HG03571 (cell line): ENCODE results near the gene SND1.
A peak's percentile ranks its signal among the peaks of the same experiment; 100 is the strongest.

Experiments used
- ATAC-seq: cut with Tn5 transposase; IDR thresholded peaks from one replicate; pipeline ENCODE4 v1.9.1; 2021; ENCODE audit not compliant: unreplicated experiment

SND1 gene

DNA sequence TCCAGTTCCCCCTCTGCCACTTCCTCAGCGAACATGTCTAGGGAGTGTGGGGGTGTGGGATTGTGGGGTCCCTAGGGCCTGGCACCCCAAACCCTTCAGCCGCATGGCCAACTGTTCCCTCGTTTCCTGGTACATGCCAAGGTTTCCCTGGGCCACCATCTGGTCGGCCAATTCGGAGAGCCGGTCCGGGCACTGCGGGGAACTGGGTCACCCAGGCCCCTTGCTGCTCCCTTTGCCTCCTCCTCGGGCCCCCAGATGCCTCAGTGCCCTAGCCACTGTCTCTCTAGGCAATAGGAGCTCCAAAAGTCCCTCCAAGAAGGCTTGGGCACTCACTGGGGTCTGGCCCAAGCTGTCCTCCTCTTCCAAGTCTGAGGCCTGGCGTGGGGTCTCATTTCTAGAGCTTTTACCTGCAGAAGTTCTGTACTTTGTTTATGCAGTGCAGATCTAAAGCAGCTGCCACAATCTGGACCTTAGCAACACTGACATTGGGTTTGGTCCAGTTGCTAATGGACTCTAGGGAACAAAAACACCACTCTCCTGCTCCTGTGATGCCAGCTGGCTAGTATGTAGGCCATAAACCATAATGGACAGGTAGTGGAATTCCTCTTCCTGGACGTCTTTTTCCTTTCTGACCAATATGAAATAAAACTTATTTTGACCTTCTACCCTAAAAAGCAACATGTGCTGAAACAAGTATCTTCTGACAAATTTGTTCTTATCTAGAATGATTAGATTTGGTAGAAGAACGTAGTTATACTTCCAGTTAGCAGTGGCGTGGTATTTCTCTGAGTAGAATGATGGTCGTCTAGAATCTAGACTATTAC is 206.3 kb downstream of the SND1 start:
- no peak for ATAC-seq

- ATAC-seq = no peak
These were observed 206.9 kb downstream of the SND1 start for GRCh38 chr7:127858915-127859189.

GRCh38 chr7:127859330-127859729 is 207.3 kb downstream of the SND1 start:
- no peak for ATAC-seq

- ATAC-seq = no peak
These were observed 210.5 kb downstream of the SND1 start for GRCh38 chr7:127862525-127862924.

- no peak for ATAC-seq
These were observed 211.1 kb downstream of the SND1 start for GRCh38 chr7:127863082-127863481.

DNA sequence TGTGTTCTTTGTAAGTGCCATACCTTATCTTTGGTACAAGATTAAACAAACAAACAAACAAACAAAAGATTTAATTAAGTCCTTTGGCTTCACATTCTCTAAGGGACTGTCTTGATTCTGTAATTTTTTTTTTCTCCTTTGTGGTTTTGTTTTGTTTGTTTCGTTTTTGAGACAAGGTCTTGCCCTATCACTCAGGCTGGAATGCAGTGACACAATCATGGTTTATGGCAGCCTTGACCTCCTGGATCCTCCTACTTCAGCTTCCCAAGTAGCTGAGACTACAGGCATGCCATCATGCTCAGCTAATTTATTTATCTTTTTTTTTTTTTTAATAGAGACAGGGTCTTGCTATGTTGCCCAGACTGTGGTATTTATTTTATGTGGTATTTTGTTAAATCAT is 213.5 kb downstream of the SND1 start:
- ATAC-seq = no peak

DNA sequence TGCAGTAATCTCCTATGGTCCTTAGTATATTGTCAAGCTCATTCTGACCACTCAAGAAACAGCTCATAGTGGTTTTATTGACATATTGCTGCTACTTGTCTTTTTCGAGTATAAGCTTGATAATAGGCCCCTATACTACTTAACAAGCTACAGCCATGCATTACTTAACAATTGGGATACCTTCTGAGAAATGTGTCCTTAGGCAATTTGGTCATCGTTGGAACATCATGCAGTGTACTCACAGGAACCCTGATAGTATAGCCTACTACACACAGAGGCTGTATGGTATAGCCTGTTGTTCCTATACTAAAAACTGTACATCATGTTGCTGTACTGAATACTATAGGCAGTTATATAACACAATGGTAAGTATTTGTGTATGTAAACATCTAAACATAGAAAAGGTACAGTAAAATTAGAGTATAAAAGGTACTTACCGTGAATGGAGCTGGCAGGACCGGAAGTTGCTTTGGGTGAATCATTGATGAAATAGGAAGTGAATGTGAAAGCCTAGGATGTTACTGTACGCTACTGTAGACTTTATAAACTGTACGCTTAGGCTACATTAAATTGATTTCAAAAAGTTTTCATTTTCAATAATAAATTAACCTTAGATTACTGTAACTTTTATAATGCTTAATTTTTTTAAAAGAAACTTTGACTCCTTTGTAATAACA is 218.4 kb downstream of the SND1 start:
- peak; percentile 83 for ATAC-seq

DNA sequence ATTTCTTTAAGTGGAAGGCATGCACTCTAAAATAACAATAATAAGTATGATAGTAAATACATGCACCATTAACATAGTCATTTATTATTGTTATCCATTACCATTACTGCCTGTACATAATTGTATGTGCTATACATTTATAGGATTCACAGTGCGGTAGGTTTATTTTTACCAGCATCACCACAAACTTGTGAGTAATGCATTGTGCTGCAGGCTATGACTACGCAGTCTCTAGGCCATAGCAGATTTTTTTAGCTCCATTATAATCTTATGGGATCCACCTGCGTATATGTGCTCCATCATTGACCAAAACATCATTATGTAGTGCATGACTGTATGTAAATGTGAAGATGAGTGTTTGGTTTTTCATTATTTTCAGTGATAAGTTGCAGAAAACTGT is 219.2 kb downstream of the SND1 start:
- ATAC-seq = no peak

DNA sequence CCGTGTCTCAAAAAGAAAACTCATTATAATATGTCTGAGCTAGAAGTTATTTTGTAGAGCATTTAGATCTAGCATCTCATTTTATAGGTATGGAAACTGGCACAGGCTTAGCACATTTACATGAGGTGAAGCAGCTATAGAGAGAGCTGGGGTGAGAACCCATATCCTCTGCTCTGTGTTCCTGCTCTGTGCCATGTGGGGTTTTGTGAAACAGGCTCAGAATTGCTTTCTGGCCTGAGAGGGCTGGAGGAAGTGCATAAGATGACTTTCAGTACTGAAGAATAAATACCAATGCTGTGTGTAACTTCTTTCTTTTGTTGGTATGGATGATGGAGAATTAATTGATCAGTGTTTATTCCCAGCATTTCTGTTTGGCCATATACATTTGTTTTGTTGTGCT is 220.1 kb downstream of the SND1 start:
- ATAC-seq = peak; percentile 47

DNA sequence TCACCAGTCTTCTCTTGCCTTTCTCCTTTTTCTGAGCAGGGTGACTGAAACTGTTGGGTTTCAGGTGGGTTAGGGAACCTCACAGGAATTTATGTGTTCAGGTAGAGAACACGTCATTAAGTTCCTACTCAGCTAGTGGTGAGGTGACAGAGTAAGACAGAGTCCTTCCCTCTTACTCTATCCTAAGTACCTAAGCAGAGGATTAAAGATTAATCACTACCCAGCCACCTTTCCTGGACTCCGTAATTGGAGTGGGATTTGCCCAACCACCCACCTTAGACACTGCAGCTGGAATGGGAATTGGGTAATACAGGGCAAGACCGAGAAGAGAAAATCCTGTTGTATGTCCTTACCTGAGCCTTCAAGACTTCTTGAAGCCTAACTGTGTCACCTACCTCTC is 221.2 kb downstream of the SND1 start:
- ATAC-seq = no peak

DNA sequence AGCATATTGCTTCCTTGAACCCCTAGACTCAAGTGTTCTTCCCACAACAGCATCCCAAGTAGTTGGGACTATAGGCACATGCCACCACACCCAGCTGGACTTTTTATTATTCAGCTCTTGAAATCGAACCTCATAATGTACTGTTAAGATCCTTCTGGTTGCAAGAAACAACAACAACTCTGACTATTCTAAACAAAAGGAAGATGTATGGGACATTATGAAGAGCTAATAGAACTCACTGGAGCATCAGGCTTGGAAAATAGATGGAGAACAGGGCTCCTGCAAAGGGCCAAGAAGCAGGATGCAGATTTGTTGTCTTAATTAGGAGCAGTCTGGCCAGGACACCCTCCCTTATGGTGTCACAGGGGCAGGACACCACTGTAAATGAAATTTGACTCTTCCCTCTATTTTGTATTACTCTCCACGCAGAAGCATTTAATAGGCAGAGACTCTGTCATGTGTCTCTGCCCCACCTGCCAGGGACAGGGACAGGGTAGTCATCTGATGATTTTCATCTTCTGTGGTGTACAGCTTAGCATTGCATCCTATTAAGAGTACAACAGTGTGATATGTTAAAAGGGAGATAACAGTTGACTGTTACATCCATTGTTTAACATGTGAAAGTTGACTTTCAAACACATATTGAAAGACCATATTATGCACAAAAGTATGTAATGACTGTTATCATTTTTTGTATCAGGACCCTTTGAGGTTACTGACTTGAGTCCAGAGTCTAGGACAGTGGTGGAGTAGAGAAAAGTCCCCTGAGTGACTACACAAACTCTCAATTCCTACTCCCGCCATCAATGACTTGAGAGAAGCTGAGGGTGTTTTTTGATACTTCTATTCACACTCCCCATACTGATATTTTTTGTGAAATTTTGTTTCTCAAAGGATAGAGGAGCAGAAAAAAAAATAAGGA is 222.0 kb downstream of the SND1 start:
- ATAC-seq = no peak

DNA sequence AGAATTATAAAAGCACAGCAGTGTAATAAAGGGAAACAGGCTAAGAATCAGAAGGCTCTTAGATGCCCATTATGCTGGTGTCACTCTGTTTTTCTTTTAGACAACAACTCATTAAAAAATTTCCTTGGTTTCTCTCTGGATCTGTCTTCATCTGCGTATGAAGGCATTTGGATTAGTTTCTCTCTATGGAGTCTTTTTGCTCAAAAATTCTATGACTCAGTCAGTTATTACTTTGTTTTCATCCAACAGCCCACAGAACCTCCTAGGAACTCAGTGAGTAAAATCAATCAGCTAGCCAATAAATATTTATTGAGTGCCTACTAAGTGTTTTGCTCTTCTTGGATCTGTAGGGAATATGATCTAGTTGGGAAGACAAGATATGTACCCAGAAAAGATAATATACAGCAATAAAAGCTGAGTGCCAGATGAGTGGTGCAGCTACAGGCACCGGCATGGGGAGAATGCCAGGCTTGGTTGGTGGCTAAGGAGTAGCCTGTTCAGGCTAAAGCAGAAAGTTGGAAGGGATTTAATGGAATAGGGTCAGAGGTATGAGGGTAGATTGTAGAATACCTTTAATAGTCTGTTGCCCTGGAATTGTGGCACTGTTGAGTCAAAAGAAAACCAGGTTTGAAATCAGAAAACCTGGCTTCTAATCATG is 223.1 kb downstream of the SND1 start:
- ATAC-seq = no peak

DNA sequence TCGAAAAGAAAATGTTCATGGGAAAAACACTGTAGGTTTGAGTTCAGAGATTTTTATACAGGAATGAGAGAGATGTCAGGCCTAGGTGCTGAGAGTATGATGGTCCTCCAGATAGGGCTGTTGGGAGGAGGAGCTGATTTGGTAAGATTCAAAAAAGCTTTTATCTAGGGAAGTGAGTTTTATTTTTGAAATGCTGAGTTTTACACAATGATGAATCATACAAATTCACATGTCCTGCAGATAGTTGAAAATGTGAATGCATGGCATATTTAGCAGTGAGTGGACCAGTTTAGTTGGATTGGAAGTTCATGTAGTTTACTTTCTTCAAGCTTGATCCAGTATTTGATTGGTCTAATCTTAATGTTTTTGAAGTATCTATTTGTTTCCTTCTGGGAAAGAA is 224.4 kb downstream of the SND1 start:
- ATAC-seq = no peak

DNA sequence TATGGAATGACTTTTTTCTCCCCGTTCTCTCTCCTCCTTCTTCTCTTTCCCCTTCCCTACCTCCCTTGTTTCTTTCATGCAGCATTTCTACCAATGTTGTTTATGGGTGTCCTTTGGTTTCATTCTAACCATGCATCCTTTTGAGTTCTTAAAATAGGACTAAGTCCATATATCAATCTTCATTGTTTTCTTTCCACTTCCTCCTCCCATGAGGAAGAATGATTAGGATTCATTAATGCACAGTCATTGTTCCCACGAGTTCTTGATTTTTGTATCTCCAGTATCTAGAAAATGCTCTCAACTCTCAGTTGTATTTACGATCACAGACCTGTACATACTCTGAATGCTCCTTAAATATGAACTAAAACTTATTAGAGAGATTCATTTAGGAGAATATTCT is 226.0 kb downstream of the SND1 start:
- no peak for ATAC-seq

- ATAC-seq = no peak
These were observed 226.8 kb downstream of the SND1 start for GRCh38 chr7:127878791-127879190.

DNA sequence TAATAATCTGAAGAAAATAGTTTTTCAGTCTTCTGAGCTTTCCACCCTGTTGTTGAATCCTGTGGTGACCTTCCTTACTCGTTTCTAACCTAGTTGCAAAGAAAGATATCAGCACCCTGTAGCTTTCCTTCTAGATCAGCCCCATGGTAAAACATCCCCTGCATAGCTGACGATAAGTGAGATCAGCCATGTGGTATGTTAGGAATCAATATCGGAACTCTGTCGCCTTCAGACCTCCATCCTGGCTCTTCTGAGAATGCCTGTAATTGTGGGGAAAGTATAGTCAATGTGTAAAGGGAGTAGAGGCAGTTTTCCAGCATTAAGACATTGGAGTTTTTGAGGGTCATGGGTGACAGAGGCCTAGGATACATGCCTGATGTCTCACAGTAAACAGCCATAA is 227.4 kb downstream of the SND1 start:
- no peak for ATAC-seq

- ATAC-seq = no peak
These were observed 227.9 kb downstream of the SND1 start for GRCh38 chr7:127879942-127880341.

GRCh38 chr7:127880454-127880853 is 228.5 kb downstream of the SND1 start:
- no peak for ATAC-seq

GRCh38 chr7:127881564-127881963 is 229.6 kb downstream of the SND1 start:
- ATAC-seq = no peak

GRCh38 chr7:127882313-127882920 is 230.4 kb downstream of the SND1 start:
- ATAC-seq = no peak

DNA sequence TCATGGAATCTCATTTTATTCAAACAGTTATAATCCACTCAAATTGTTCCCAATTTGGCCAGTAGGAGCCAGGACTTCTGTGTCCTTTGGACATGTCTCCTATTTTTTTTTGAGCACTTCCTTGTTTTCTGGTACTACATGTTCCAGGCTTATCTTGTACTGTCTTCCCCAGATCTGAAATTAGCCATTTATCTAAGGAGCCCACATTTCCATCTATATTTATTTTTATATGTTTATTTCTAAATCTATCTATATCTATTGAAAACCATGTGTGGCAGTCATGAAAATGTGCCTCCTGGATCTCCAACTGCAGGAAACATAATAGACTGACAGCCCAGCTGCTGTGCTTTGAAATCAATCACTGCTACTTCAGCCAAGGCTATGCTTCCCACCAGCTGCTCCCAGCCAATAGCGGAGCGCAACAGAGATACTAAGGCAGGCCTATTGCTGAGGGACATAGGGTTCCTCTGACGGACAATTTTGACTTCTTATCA is 232.1 kb downstream of the SND1 start:
- ATAC-seq = no peak
